HepG2 (cell line): ENCODE results near the gene TTLL10. TPM values are rescaled to one million over a fixed set of nuclear protein-coding genes. Genes with fewer than 3 reads are reported as not detected.

Source experiments
- GPN1 ChIP-seq: sonication (generic); formaldehyde crosslinking; IDR thresholded peaks from 2 replicates; pipeline ENCODE4 v1.5.1; 2020; ENCODE audit warnings: missing genetic modification reagents, borderline replicate concordance
- HNRNPLL ChIP-seq: fragments of 200-400 bp; formaldehyde crosslinking; IDR thresholded peaks from 2 replicates; pipeline ENCODE4 v1.6.1; 2017; ENCODE audit warnings: mild to moderate bottlenecking, low read depth, low read length; ENCODE audit not compliant: poor library complexity, severe bottlenecking
- HOXA3 ChIP-seq: sonication (generic); formaldehyde crosslinking; IDR thresholded peaks from 2 replicates; pipeline ENCODE4 v1.5.0; 2020; ENCODE audit warnings: missing genetic modification reagents
- MAZ ChIP-seq, 2 experiments: sonication (generic) in 1 of 2; formaldehyde crosslinking in 1 of 2; IDR thresholded peaks; 2 replicates each; pipeline versions ENCODE4 v1.5.0 to v1.6.1; 2012 to 2020; ENCODE audit warnings: low read depth in 2 of 2, mild to moderate bottlenecking in 2 of 2, borderline replicate concordance in 1 of 2, improper control_type of control experiment in 1 of 2, low read length in 1 of 2, missing genetic modification reagents in 1 of 2, moderate library complexity in 1 of 2
- PHF8 ChIP-seq: sonication (generic); formaldehyde crosslinking; IDR thresholded peaks from 2 replicates; pipeline ENCODE4 v1.5.0; 2020; ENCODE audit warnings: missing genetic modification reagents
- SRY ChIP-seq: sonication (generic); formaldehyde crosslinking; IDR thresholded peaks from 2 replicates; pipeline ENCODE4 v1.8.0; 2022; ENCODE audit warnings: mild to moderate bottlenecking, missing genetic modification reagents
- ZFY ChIP-seq: sonication (generic); formaldehyde crosslinking; IDR thresholded peaks from 2 replicates; pipeline ENCODE4 v1.4.0; 2020; ENCODE audit warnings: missing genetic modification reagents
- ZNF333 ChIP-seq: sonication (generic); formaldehyde crosslinking; IDR thresholded peaks from 2 replicates; pipeline ENCODE4 v1.4.0; 2020; ENCODE audit warnings: mild to moderate bottlenecking, missing genetic modification reagents, borderline replicate concordance
- ZNF552 ChIP-seq: sonication (generic); formaldehyde crosslinking; IDR thresholded peaks from 2 replicates; pipeline ENCODE4 v1.9.0; 2022; ENCODE audit warnings: missing genetic modification reagents, mild to moderate bottlenecking, borderline replicate concordance
- ZNF703 ChIP-seq: sonication (generic); formaldehyde crosslinking; IDR thresholded peaks from 2 replicates; pipeline ENCODE4 v1.5.1; 2020; ENCODE audit warnings: missing genetic modification reagents, mild to moderate bottlenecking, moderate library complexity, borderline replicate concordance
- ZNF790 ChIP-seq: sonication (generic); formaldehyde crosslinking; IDR thresholded peaks from 2 replicates; pipeline ENCODE4 v1.8.0; 2022; ENCODE audit warnings: missing genetic modification reagents, mild to moderate bottlenecking, borderline replicate concordance
- polyA plus RNA-seq, 8 experiments: library from polyadenylated mRNA; depleted of rRNA in 3 of 8; stranded (reverse) in 7 of 8; unstranded in 1 of 8; fragments of >200 nt; fragmentation: Illumina TruSeq in 4 of 8; extraction: Trizol in 4 of 8; gene quantifications; 2 replicates each; pipeline versions ENCODE4 v1.2.1 to v1.2.3, GENCODE V29; 2011 to 2016; ENCODE audit warnings: low read depth in 4 of 8, missing spikeins in 1 of 8, mixed read lengths in 1 of 8; ENCODE audit not compliant: insufficient read depth in 1 of 8
- total RNA-seq, 5 experiments: library from RNA; depleted of rRNA; stranded (reverse); fragments of >200 nt; fragmentation: Illumina TruSeq; extraction: Trizol; gene quantifications; 2 replicates each; pipeline ENCODE4 v1.2.3, GENCODE V29; 2016; ENCODE audit warnings: low read depth in 1 of 5
- TF ChIP-seq, protein P1 (sequence below): sonication (generic); formaldehyde crosslinking; IDR thresholded peaks from 2 replicates; pipeline ENCODE4 v1.5.1; 2020; ENCODE audit warnings: missing genetic modification reagents, mild to moderate bottlenecking, borderline replicate concordance
- TF ChIP-seq, protein P2 (sequence below): sonication (generic); formaldehyde crosslinking; IDR thresholded peaks from 2 replicates; pipeline ENCODE4 v1.8.0; 2022; ENCODE audit warnings: missing genetic modification reagents, mild to moderate bottlenecking, inconsistent platforms, borderline replicate concordance
- TF ChIP-seq, protein P3 (sequence below), 2 experiments: fragments of 450-650 bp in 1 of 2; sonication (generic) in 1 of 2; formaldehyde crosslinking; IDR thresholded peaks; 2 replicates each; pipeline versions ENCODE4 v1.5.0 to v1.8.0; 2020 to 2022; ENCODE audit warnings: mild to moderate bottlenecking in 1 of 2, missing genetic modification reagents in 1 of 2
- TF ChIP-seq, protein P4 (sequence below): sonication (generic); formaldehyde crosslinking; conservative IDR thresholded peaks from 2 replicates; pipeline ENCODE4 v1.8.1; 2023; ENCODE audit warnings: missing genetic modification reagents
- TF ChIP-seq, protein P5 (sequence below): sonication (generic); formaldehyde crosslinking; IDR thresholded peaks from 2 replicates; pipeline ENCODE4 v1.5.0; 2020; ENCODE audit warnings: missing genetic modification reagents

Gene TTLL10
- total and polyA plus RNA-seq, 2 of the 13 experiments (the other 11 are each of a cell fraction or from before 2014, with no cell fraction given), result not detected

DNA sequence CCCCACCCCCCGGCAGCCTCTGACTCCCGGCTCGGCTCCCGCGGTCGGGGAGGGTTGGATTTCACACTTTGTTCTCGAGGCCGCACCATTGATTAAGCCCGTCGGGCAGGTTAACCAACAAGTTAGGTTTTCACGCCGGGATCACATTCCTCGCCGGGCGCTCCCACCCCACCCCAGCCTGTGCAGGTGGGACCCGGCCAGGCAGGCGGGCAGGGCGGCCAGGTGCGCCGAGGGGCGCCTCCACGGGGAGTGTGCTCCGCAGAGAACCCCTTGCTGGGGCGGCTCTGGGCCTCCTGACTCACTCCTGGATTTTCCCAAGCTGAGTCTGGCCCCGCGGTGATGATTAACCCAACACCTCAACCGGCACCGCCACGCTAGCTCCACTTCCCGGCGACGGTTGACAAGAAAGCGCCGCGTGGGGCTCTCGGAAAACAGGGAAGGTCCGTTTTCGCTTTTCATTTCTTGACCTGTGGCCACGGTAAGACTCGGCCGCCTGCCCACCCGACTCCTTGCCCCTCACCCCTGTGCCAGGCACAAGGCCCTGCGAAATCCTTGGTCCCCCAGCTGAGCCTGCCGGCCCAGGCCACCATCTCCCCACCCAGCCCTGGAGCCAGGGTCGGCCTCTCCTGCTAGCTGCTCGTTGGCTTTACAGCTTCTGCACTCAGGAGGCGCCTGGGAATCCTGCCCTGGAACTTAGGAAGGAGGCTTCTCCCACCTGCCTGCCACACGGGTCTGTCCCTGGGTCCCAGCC is 8.8 kb upstream of the TTLL10 start (continued):
- TF ChIP-seq, protein P1, sequence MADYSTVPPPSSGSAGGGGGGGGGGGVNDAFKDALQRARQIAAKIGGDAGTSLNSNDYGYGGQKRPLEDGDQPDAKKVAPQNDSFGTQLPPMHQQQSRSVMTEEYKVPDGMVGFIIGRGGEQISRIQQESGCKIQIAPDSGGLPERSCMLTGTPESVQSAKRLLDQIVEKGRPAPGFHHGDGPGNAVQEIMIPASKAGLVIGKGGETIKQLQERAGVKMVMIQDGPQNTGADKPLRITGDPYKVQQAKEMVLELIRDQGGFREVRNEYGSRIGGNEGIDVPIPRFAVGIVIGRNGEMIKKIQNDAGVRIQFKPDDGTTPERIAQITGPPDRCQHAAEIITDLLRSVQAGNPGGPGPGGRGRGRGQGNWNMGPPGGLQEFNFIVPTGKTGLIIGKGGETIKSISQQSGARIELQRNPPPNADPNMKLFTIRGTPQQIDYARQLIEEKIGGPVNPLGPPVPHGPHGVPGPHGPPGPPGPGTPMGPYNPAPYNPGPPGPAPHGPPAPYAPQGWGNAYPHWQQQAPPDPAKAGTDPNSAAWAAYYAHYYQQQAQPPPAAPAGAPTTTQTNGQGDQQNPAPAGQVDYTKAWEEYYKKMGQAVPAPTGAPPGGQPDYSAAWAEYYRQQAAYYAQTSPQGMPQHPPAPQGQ (CRISPR knock-in tag), result no peak
- TF ChIP-seq, protein P2, sequence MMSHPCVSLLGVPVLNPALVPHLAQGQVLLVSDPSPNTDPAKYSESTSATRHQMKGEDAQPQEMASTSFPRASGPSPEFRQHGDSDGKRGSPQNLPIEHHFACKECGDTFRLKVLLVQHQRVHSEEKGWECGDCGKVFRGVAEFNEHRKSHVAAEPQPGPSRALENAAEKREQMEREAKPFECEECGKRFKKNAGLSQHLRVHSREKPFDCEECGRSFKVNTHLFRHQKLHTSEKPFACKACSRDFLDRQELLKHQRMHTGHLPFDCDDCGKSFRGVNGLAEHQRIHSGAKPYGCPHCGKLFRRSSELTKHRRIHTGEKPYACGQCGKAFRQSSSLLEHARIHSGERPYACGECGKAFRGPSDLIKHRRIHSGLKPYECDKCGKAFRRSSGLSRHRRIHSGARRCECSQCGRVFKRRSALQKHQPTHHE (CRISPR knock-in tag), result peak; percentile 66; the same call in 1 of the 2 replicates
- TF ChIP-seq ZNF333 (CRISPR knock-in tag) (0 out of 2 replicates have a peak, but pooled peaks have one; percentile 39), MAZ (IDR thresholded peaks at IDR 0.05; ENCODE audit: borderline replicate concordance, low read depth, low read length) (no peak), MAZ (CRISPR knock-in tag; IDR thresholded peaks at IDR 0.05; ENCODE audit: low read depth) (0 out of 2 replicates have a peak, but pooled peaks have one; percentile 6), GPN1 (CRISPR knock-in tag) (no peak), SRY (CRISPR knock-in tag) (no peak), HOXA3 (CRISPR knock-in tag) (peak; percentile 66; the same call in 1 of the 2 replicates), ZNF790 (CRISPR knock-in tag) (no peak), ZNF552 (CRISPR knock-in tag) (0 out of 2 replicates have a peak, but pooled peaks have one; percentile 38), HNRNPLL (peak; percentile 30), ZFY (peak; percentile 72), ZNF703 (peak; percentile 65), PHF8 (CRISPR knock-in tag) (peak; percentile 62)
- TF ChIP-seq, protein P3, sequence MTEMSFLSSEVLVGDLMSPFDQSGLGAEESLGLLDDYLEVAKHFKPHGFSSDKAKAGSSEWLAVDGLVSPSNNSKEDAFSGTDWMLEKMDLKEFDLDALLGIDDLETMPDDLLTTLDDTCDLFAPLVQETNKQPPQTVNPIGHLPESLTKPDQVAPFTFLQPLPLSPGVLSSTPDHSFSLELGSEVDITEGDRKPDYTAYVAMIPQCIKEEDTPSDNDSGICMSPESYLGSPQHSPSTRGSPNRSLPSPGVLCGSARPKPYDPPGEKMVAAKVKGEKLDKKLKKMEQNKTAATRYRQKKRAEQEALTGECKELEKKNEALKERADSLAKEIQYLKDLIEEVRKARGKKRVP (CRISPR knock-in tag; IDR thresholded peaks at IDR 0.05), result no peak
- TF ChIP-seq, protein P4, sequence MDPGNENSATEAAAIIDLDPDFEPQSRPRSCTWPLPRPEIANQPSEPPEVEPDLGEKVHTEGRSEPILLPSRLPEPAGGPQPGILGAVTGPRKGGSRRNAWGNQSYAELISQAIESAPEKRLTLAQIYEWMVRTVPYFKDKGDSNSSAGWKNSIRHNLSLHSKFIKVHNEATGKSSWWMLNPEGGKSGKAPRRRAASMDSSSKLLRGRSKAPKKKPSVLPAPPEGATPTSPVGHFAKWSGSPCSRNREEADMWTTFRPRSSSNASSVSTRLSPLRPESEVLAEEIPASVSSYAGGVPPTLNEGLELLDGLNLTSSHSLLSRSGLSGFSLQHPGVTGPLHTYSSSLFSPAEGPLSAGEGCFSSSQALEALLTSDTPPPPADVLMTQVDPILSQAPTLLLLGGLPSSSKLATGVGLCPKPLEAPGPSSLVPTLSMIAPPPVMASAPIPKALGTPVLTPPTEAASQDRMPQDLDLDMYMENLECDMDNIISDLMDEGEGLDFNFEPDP (CRISPR knock-in tag), result 0 out of 2 replicates have a peak, but pooled peaks have one; percentile 28
- TF ChIP-seq, protein P5, sequence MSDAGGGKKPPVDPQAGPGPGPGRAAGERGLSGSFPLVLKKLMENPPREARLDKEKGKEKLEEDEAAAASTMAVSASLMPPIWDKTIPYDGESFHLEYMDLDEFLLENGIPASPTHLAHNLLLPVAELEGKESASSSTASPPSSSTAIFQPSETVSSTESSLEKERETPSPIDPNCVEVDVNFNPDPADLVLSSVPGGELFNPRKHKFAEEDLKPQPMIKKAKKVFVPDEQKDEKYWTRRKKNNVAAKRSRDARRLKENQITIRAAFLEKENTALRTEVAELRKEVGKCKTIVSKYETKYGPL (CRISPR knock-in tag), result no peak
